Measurements from ENCODE around the gene SPATA6L.

The SPATA6L gene

DNA sequence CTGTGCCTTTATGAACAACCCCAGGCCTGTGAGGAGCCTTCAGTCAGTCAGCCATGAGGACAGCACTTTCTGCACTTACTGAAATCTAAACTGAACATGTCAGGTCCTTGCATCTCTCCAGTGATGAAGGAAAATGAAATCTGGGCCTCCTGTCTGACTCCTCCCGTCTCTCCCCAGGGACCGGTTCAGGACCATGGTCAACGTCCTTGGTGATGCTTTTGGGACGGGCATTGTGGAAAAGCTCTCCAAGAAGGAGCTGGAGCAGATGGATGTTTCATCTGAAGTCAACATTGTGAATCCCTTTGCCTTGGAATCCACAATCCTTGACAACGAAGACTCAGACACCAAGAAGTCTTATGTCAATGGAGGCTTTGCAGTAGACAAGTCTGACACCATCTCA, 81.1 kb downstream of the SPATA6L start:
- no peak for DNase-seq (ENCODE audit: low read depth in 2 of 2)

DNA sequence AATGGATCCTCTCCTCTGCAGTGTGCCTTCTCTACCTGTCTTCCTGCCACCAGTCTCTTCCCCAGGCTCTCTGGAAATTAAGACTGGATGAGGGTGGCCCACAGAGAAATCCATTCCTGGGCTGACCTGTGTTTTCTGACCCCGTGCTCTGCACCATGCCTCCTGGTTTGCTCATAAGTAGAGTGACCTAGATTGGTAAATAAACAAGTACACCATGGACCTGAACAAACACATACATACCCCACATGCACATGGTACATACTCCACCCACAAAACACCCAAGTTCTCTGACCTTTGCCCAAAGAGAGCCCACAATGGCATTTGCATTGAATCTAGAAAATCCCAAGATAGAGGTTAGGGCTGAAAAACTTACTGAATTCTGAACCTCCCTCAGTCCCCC, 81.6 kb downstream of the SPATA6L start:
- DNase-seq (ENCODE audit: low read depth in 2 of 2): no peak

DNA sequence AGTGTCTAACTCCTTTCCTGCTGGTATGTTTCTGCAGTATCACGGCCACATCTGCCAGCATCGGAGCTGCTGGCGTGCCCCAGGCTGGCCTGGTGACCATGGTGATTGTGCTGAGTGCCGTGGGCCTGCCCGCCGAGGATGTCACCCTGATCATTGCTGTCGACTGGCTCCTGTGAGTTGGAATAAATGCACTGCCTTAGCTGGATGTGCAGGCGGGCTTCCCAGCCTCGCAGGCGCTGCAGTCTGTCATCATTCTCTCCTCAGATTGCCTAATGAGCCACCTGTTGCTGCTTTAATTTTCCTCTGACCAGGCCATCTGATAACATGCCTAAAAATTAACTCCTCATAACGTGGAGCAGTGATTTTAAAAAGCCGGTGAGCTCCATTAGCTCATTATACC, 83.3 kb downstream of the SPATA6L start:
- no peak for DNase-seq (ENCODE audit: low read depth in 2 of 2)

DNA sequence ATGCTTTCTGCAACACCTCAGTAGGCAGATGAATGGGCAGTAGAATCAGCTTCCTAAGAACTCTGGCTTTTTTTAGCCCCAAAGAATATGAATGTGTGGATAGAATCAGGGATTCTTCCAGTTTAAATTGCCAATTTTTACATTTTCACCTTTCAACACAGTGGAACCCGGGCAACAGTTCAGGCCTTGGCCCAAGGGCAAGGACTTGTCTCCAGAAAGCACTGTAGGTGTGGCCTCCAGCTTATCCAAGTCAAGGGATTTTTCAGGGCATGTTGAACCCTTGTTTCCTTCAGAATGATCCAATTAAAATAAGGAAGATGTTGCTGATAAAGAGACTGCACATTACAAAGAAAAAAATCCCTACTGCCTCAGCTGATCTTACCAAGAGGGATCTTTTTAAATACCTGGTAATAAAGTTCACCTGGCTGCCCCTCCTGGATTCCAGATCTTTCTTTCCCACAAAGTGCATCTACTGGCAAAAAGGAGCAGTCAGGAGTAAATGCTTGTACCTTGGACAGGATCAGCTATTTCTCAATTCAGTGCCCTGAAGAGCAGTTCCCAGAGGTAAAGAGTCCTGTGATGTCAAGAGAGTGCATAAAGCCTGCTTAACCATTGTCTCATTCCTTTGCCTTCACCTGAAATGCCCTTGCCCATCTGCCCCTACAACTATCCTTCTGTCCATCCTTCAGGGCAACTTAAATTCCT, 84.3 kb downstream of the SPATA6L start:
- no peak for DNase-seq (ENCODE audit: low read depth in 2 of 2)

DNA sequence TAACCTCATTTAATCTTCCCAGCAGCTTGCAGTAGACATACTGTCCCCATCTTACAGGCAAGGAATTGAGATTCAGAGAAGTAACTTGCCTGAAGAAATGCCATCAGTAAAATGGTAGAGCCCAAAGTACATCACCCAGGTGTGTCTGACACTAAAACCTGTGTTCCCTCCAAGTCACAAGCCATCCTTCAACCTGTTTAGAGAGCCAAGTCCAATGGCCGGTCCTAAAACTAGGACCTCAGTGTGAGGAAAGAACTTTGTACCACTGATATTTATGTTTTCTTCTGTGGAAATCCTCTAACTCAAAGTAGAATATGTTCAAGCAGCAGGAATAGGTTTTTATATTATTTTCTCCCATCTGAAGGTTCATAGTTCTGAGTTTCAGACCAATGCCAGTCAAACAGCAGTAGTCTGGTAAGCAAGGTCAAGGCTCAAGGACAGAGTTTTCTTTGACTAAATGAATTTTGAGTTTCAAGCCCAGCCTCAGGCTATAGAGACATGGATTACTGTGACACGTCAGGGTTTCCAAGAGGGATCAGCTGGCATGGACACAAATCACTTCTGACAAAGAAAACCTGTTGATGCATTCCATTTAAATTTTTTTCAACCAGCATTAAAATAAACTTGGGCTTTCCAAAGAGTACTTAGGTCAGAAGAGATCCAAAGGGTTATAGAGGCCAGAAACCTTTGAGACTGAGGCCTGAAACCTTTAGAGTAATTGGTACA, 85.1 kb downstream of the SPATA6L start:
- DNase-seq (ENCODE audit: low read depth in 2 of 2): no peak

DNA sequence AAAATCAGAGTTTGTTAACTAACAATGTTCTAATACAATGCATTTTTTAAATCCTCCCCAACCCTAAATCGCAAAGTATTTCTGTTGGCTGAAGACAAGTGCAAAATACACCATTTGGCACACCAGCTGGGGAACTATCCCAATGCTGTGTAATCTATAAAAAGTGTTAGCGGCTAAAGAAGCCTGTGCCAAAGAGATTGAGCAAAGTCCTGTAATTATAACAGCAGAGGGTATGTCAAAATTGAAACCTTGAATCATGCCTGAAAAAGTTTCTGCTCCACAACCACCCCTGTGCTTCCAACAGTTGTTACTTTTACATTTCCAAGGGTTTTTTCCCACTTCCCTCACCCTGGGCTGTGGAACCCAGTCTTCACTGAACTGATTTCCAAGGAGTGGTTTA, 87.3 kb downstream of the SPATA6L start:
- DNase-seq (ENCODE audit: low read depth in 2 of 2): no peak

DNA sequence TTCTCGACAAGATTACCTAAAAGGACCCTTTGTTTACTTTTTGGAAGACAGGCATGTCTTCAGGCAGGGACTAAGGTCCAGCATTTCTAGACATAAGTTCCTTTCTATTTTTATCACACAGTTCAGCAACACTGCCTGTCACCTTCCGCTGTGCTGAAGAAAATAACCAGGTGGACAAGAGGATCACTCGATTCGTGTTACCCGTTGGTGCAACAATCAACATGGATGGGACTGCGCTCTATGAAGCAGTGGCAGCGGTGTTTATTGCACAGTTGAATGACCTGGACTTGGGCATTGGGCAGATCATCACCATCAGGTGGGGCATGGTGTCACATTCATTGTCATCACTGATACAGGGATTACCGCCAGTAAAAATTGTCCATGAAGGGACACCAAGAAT, 89.8 kb downstream of the SPATA6L start:
- DNase-seq (ENCODE audit: low read depth in 2 of 2): no peak

DNA sequence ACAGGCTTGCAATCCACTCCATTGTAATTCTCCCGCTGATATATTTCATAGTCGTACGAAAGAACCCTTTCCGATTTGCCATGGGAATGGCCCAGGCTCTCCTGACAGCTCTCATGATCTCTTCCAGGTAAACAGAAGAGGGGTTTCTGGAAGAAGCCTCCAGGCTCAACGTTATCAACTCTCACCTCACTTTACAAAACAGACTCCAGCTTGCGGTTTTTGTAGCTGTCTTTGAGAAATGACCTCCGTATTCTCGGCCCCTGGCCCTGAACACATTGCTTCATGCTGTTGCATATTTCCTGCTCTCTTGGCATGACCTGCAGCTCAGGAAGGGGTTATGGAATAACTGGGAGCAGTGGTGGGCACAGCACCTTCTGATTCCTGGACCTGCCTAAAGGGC, 90.3 kb downstream of the SPATA6L start:
- DNase-seq (ENCODE audit: low read depth in 2 of 2): no peak

GRCh38 chr9:4574657-4575243, 91.5 kb downstream of the SPATA6L start:
- no peak for DNase-seq (ENCODE audit: low read depth in 2 of 2)

DNA sequence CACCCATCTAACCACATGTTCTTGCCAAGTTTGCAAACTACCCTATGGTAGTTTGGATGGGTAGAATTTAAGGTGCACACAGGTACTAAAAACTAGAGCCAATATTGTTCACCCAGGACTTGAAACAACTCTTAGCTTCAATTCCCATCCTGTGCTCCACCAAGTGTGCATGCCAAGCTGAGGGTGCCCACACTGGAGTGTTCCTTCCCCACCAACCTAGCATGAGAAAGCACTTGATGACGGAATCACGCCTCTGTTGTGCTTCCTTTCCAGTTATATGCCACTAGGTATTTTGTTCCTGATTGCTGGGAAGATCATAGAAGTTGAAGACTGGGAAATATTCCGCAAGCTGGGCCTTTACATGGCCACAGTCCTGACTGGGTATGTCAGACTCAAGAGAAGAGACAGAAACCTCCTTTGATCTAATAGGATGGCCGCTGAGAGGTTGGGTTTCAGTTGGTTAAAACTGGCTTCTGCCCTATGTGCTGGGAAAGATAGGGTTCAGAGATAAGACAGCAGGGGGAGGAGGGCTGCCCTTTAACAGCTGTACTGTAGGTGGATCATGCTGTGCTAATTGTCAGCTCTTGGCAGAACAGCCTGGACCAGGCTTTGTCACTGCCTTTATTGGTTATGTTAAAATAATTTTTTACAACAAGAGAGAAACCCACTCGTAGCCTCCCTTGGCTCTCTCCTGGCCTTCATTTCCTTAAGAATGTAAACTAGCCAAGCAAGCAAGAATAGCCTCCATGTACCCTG, 92.5 kb downstream of the SPATA6L start:
- DNase-seq (ENCODE audit: low read depth in 2 of 2): no peak

- no peak for DNase-seq (ENCODE audit: low read depth in 2 of 2)
These were observed 93.1 kb downstream of the SPATA6L start for GRCh38 chr9:4573176-4573575.

- no peak for DNase-seq (ENCODE audit: low read depth in 2 of 2)
These were observed 94.0 kb downstream of the SPATA6L start for GRCh38 chr9:4572184-4572826.

GRCh38 chr9:4569101-4569500, 97.2 kb downstream of the SPATA6L start:
- DNase-seq (ENCODE audit: low read depth in 2 of 2): no peak

DNA sequence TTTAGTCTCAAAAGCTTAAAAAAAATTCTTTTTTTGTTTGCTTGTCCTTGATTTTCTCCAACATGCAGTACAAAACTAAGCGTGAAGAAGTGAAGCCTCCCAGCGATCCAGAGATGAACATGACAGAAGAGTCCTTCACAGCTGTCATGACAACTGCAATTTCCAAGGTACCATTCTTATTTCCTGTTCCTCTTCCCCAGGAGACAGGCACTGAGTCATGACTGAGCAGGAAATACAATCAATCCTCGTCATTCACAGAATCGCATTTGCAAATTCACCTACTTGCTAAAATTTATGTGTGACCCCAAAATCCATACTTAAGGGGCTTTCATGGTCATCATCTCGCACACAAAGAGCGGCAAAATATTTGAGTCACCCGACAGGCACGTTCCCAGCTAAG, 98.7 kb downstream of the SPATA6L start:
- DNase-seq (ENCODE audit: low read depth in 2 of 2): no peak

DNA sequence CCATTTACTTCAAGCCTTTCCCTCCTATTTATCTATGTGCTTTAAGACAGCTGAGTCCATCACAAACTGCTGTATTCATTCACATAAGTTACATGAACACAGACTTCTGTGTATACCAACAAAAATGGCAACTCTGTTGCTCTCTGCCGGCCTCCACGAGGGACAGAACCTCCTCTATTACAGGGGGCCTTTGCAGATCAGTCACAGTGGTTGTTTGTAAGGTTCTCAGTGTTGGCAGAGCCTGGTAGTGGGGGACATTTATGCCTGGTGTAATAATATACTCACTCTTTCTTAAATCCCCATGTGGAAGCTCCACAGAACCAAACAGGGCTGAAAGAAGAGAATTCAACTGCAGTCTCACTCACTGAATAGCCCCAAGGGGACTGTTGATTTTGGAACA, 99.5 kb downstream of the SPATA6L start:
- DNase-seq (ENCODE audit: low read depth in 2 of 2): no peak

DNA sequence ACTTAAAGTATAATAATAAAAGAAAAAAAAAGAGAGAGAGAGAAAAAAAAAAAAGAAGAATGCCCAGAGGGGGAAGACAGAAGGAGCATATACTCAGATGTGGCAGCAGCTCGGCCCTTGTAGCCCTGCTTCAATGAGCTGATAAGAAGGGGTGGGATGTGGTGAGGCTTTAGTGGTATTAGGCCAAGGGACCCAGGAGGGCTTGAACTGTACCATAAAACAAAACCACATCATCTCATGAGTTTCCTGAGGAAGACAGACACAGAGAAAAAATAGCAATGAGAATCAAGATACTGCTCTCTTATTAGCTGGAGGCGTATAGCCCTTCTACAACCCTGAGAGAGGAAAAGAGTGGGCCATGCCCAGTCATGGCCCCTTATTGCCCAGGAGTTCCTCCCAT, 103.2 kb downstream of the SPATA6L start:
- DNase-seq (ENCODE audit: low read depth in 2 of 2): no peak

DNA sequence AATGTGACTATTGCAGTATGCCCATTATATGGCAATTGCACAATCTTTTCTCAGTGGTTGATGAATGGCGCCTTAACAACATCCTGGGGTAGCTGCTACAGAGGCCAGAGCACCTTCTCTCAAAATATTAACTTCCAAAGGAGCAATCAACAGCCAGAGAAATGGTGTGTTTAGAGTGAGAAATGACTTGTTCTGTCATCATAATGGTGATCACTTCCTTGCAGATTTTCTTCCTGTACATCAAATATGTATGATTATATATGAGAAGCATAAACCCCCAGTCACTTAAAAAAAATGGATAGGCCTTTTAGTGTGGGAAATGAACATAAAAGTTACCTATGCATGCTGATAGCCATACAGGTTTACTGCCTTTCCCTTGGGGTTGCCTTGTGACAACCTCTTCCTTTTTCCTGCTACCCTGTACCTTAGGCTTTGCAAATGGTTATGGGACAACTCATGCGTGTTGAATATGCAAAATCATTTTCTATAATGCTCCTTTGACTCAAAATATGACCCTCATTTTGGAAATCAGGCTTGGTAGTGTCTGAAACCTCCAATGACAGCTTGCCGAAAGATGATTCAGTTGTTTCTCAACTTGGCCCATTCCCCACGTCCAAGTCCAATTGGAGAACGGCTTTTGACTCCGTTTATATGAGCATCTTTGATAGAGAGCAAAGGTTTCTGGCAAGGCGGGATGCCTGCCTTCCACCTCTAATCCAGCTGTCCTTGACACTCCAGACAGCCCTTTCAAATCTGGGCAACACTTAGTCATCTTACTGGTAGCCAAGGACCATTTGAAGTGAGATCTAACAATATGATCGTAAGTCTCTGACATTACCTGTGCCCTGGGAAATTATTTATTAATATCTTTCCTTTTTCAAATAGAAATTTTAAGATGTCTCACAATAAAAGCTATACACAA, 106.8 kb downstream of the SPATA6L start:
- DNase-seq (ENCODE audit: low read depth in 2 of 2): no peak

- DNase-seq (ENCODE audit: low read depth in 2 of 2): no peak
These were observed 107.8 kb downstream of the SPATA6L start for GRCh38 chr9:4558371-4558998.

- no peak for DNase-seq (ENCODE audit: low read depth in 2 of 2)
These were observed 111.0 kb downstream of the SPATA6L start for GRCh38 chr9:4555236-4555635.

GRCh38 chr9:4553951-4554381, 112.3 kb downstream of the SPATA6L start:
- no peak for DNase-seq (ENCODE audit: low read depth in 2 of 2)
